ENCODE data around the gene ZFC3H1. TPM values are rescaled to one million over a fixed set of nuclear protein-coding genes. Genes with fewer than 3 reads are reported as not detected.

Gene ZFC3H1
- total RNA-seq, 1 donor from 2014 or later = 22.1 TPM

- FAIRE-seq (no peak), DNase-seq (ENCODE audit: low read depth) (no peak)
- TF ChIP-seq CTCF (IDR thresholded peaks at IDR 0.05; ENCODE audit: insufficient read depth, low read length, severe bottlenecking) = no peak
- Histone ChIP-seq H3K4me3 (ENCODE audit: low read depth, low read length) (no peak overlapping the region), H3K27me3 (ENCODE audit: control insufficient read depth, insufficient read depth, low read length) (no peaks in the 10 kb centered on the region), H3K36me3 (ENCODE audit: control insufficient read depth, insufficient read depth, low read length) (peaks cover 13% of the 10 kb centered on the region)
Measured at GRCh38 chr12:71625476-71625875, 38.2 kb downstream of the ZFC3H1 start.

DNA sequence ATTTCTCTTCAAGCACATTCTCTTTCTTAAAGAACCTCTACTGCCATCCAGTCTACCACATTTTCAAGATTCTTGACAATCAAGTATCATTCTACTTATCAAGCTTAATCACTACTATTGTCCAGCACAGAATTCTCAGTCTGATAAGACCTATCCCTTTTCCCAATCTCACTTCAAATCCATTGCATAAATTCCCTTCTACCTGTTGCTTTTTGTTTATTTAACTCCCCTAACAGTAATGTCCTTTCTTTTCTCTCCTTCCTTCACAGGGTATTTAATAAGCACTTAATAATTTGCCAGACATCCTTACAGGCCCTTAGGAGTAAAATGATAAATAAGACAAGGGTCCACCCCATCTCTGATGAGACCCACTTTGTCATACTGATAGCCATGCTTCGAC lies 41.7 kb downstream of the ZFC3H1 start:
- no peak for DNase-seq (ENCODE audit: low read depth)
- H3K36me3 ChIP-seq (ENCODE audit: control insufficient read depth, insufficient read depth, low read length) = peaks cover 13% of the 10 kb centered on the region

DNA sequence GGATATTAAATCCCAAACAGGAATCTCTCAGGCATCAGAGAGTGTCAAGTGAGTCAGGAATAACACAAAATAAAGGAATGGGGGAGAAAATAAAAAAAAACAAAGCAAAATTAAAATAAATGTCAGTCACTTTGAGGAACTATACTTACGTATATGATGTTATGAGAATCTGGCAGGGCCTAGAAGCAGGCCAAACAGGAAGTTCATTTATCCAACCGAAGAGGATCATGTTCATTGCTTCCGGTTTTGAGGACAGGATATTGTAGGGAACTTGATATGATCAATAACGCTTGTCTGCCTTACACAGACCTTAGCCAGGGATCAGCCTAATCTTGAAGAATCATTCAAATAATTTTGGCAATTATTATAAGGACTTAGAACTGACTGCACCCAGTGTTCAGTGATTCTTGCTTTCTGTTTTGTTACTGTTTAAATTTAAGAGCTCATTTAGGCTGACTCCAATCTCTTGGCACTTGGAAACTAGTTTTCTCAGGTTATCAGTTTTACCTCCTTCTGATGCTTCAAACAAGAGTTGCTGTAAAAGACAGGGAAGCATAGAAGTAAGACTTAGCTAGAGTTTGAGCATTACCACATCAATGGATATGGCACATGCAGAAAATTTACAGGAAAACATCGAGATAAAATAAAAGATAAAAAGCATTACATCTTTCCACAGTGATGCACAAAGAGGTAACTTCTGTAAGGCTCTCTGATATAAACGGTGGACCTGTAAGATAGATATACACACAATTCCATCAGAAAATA lies 53.4 kb downstream of the ZFC3H1 start:
- FAIRE-seq (no peak), DNase-seq (ENCODE audit: low read depth) (no peak)
- Histone ChIP-seq H3K27me3 (ENCODE audit: control insufficient read depth, insufficient read depth, low read length) (no peaks in the 10 kb centered on the region), H3K36me3 (ENCODE audit: control insufficient read depth, insufficient read depth, low read length) (peaks cover 13% of the 10 kb centered on the region), H3K4me3 (ENCODE audit: low read depth, low read length) (no peak overlapping the region)
- no peak for TF ChIP-seq CTCF (IDR thresholded peaks at IDR 0.05; ENCODE audit: insufficient read depth, low read length, severe bottlenecking)

More for the DNA sequence above, 41.7 kb downstream of the ZFC3H1 start:
- FAIRE-seq = no peak
- no peaks in the 10 kb centered on the region for H3K27me3 ChIP-seq (ENCODE audit: control insufficient read depth, insufficient read depth, low read length)
- H3K4me3 ChIP-seq (ENCODE audit: low read depth, low read length) = no peak overlapping the region
- no peak for TF ChIP-seq CTCF (IDR thresholded peaks at IDR 0.05; ENCODE audit: insufficient read depth, low read length, severe bottlenecking)

GRCh38 chr12:71607494-71608330 lies 55.9 kb downstream of the ZFC3H1 start:
- FAIRE-seq = no peak
- no peak for DNase-seq (ENCODE audit: low read depth)
- Histone ChIP-seq H3K27me3 (ENCODE audit: control insufficient read depth, insufficient read depth, low read length) (no peaks in the 10 kb centered on the region), H3K36me3 (ENCODE audit: control insufficient read depth, insufficient read depth, low read length) (peaks cover 9% of the 10 kb centered on the region), H3K4me3 (ENCODE audit: low read depth, low read length) (no peak overlapping the region)
- TF ChIP-seq CTCF (IDR thresholded peaks at IDR 0.05; ENCODE audit: insufficient read depth, low read length, severe bottlenecking) = no peak

DNA sequence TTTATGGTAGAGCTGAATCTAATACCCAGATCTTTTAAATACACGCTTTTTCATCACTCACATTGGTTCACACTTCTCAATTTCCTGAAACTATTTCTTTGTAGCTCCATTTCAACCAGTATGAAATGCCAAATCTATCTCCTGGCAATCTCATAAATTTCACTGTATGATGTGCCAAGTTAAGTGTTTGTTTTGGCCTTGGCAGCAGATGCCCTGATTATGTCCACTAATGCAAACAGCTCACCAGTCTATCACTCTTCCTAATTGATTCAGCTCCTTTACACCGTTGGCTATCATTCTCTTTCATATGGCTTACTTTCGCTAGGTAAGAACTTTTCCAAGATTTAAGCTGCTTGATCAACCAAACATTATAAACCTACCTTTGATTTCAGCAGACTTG lies 58.6 kb downstream of the ZFC3H1 start:
- H3K36me3 ChIP-seq (ENCODE audit: control insufficient read depth, insufficient read depth, low read length) = peaks cover 4% of the 10 kb centered on the region
- H3K4me3 ChIP-seq (ENCODE audit: low read depth, low read length) = no peak overlapping the region
- no peak for TF ChIP-seq CTCF (IDR thresholded peaks at IDR 0.05; ENCODE audit: insufficient read depth, low read length, severe bottlenecking)
- FAIRE-seq (no peak), DNase-seq (ENCODE audit: low read depth) (no peak)
- H3K27me3 ChIP-seq (ENCODE audit: control insufficient read depth, insufficient read depth, low read length) = no peaks in the 10 kb centered on the region
